HG02759 (cell line): ENCODE measurements around the gene UBE2S.

Source experiments
- ATAC-seq: cut with Tn5 transposase; IDR thresholded peaks from one replicate; pipeline ENCODE4 v1.9.1; 2021; ENCODE audit warnings: mild to moderate bottlenecking, moderate library complexity; ENCODE audit not compliant: unreplicated experiment

UBE2S gene

DNA sequence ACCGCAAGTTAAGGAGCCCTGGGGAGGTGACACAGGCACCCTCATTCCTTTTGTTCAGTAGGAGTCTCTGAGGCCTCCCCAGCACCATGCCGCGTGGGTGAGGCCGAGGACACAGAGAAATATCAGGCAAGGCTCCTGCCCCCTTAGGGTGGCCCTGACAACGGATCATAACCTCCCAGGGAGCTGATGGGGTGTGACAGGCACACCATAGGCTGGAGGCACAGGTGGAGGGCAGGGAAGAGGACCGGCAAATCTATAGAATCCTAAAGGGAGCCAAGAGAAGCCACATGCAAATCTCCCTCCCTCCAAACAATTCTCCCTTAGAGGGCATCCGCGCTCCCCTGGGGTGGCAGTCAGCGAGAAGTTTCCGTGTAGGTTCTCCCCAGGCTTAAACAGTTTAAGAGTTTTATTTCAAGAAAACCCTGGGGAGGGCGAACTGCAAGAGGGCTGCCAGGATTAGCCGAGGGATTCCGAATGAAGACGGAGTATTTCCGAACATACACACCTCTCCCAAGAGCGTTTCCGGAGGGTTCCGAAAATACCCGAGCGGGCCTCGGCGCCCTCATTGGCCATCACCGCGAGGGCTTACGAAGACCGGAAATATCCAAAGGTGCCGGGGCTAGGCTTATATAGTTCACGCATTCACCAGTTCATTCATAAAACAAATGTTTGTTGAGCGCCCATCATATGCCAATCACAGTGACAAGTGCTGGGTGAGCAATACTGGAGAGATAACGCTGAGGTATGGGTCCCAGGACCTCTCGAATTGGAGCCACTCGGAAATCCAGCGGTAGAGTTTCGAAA, 22.5 kb downstream of the UBE2S start:
- ATAC-seq: peak; percentile 68

GRCh38 chr19:55384131-55384919, 23.3 kb downstream of the UBE2S start, which contains the start of gene TMEM238:
TMEM238 (minus strand) TSS chr19:55384292; CDS start chr19:55384259, 33 bp downstream.
- ATAC-seq: peak; percentile 25

- ATAC-seq: peak; percentile 25
These were observed 24.1 kb downstream of the UBE2S start for GRCh38 chr19:55383279-55384130.

- ATAC-seq: no peak
These were observed 25.0 kb downstream of the UBE2S start for GRCh38 chr19:55382522-55383054.

GRCh38 chr19:55382013-55382412, 25.6 kb downstream of the UBE2S start:
- no peak for ATAC-seq

- ATAC-seq: no peak
These were observed 28.4 kb downstream of the UBE2S start for GRCh38 chr19:55379174-55379573.

DNA sequence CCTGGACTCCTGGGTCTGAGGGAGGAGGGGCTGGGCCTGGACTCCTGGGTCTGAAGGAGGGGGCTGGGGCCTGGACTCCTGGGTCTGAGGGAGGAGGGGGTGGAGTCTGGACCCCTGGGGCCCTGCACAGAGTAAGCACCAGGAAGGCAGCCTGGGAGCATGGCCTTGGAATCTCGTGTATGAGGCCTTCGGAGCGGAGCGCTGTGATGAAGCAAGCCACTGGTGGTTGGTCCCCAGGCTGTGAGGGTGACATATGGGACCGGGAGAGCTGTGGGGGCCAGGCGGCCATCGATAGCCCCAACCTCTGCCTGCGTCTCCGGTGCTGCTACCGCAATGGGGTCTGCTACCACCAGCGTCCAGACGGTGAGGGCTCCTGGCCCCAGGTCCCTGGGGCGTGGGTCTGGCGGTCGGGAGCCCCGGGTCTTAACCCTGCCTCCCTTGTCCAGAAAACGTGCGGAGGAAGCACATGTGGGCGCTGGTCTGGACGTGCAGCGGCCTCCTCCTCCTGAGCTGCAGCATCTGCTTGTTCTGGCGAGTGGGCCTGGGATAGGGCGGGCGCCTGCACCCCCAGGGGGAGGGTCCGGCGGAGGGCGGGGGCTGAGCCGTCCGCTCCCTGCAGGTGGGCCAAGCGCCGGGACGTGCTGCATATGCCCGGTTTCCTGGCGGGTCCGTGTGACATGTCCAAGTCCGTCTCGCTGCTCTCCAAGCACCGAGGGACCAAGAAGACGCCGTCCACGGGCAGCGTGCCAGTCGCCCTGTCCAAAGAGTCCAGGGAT, 30.0 kb downstream of the UBE2S start:
- ATAC-seq: no peak

GRCh38 chr19:55376241-55376933, 31.2 kb downstream of the UBE2S start, which contains the start of gene TMEM190:
TMEM190 (plus strand) TSS chr19:55376826; CDS start chr19:55376854, 28 bp downstream.
- no peak for ATAC-seq

- ATAC-seq: no peak
These were observed 33.4 kb downstream of the UBE2S start for GRCh38 chr19:55373993-55374757.

DNA sequence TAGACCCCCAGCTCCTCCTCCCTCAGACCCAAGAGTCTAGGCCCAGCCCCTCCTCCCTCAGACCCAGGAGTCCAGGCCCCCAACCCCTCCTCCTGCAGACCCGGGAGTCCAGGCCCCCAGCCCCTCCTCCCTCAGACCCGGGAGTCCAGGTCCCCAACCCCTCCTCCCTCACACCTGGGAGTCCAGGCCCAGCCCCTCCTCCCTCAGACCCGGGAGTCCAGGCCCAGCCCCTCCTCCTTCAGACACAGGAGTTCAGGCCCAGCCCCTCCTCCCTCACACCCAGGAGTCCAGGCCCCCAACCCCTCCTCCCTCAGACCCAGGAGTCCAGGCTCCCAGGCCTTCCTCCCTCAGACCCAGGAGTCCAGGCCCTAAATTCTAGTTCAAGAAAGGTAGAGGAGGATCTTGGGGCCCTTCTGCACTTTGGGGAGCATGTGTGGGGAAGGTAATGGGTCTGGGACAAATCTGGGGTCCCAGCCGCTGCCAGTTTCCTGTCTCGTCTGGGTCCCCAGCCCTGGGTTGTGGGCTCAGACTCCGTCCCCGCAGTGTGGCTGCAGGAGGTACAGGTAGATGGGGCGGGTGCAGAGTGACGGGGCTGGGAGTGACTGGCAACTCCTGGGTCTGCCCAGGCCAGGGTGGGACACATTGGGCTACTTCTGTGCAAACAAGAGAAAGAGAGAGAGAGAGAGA, 34.1 kb downstream of the UBE2S start:
- ATAC-seq: no peak

DNA sequence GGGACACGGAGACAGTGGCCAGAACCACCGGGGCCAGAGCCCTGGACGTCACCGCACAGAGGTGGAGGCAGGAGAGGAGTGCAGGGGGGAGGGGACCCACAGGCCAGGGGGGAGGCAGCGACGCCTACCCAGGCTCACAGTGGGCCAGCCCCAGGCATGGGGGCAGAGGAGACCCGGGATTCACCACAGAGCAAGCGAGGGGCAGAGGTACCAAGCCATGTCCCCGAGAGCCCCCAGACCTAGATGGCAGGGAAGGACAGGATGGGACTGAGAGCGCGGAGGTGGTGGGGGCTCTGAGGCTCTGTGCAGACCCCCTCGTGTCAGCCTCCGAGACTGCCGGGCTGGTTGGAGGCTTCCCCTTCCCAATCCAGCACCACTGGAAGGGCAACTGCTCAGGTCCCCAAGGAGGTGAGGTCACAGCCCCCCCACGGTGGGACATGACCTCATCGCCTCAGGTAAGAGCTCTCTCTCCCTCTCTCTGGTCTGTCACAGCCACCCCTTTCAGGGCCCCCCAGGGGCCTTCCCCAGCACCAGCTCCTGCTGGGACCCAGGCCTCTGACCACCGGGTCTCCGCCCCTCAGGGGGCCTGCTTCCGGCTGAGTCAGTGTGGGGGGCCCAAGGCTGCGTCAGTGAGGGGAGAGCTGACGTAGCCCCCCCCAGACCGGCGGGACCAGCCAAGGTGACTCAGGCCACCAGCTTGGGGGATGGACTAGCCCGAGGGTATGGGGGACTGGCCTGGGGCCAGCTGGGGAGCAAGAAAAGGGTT, 35.1 kb downstream of the UBE2S start:
- no peak for ATAC-seq

DNA sequence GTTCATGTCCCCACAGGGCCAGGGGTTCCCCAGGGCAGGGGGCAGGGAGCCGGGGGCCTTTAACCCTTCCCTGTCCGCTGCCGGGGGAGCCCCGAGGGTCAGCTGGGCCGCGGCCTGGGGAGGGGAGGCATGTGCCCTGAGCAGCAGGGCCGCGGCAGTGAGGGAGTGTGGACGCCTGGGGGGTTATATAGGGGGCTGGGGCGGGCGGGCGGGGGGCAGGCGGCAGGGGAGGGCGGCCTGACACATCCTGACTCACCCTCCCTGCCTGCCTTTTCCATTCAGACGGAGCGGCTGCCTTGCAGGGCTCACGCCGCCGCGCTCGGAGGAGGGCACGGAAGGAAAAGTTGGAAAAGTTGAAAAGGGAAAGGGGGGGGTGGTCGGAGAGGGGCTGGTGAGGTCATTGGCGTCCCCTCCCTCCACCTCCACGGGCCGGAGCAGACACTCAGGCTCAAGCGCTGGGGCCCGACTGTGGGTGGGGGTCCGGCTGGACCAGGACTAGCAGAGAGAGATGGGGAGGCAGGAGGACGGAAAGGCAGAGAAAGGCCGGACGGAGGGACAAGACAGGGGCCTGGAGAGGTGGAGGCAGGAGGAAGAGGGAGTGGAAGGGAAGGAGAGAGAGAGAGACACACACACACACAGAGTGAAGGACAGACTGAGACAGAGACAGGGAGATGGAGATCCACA, 37.1 kb downstream of the UBE2S start, which contains the start of gene IL11:
TSS of gene IL11 (minus strand) at position 159 of the 684 bp plus-strand sequence. CDS start at position 6, 153 bp downstream.
- no peak for ATAC-seq

- ATAC-seq: no peak
These were observed 37.8 kb downstream of the UBE2S start for GRCh38 chr19:55369653-55370304.

- ATAC-seq: no peak
These were observed 38.7 kb downstream of the UBE2S start for GRCh38 chr19:55368701-55369563.

DNA sequence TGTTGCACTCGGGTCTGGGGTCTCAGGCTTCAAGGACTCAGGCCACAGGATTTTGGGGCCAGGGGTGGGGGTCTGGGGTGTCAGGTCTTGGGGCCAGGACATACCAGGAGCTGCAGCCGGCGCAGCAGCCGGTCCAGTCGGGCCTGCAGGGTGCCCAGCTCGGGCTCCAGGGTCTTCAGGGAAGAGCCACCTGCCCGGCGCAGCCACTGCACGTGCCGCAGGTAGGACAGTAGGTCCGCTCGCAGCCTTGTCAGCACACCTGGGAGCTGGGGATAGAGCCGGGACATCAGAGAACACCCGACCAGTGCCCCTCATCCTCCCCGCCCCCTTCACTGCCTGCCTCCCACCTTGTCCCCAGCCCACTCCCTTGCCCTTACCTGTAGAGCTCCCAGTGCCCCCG, 39.5 kb downstream of the UBE2S start:
- ATAC-seq: no peak
